GM12875 (cell line): ENCODE results near the gene SAGE1.

Experiments
- H3K4me3 ChIP-seq: one replicate; pipeline ENCODE4 v1.5.1; 2011; ENCODE audit warnings: low read depth, low read length, control low read depth
- CTCF ChIP-seq: IDR thresholded peaks from 2 replicates; pipeline ENCODE4 v1.5.1; 2011; ENCODE audit warnings: low read depth, mild to moderate bottlenecking, control low read depth, inconsistent platforms, low read length, moderate library complexity, borderline replicate concordance; ENCODE audit not compliant: insufficient read depth

Gene SAGE1

DNA sequence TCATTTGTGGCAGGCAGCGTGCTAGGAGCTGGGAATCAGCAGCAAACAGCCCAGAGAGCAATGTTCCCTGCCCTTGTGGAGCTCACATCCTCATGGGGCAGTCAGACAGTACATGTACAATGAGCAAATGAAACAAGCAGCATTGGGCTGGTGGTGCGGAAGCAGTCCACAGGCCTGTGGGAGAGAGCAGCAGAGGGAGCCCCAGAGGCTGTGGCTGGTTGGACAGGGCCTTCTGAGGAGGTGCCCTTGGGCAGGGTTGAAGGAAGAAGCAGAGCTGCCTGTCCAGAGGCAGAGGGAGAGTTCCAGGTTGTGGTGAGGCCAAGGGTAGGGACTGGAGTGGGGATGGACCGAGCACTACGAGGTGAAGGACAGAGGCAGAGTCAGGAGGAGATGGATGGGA, 57.8 kb downstream of the SAGE1 start:
- no peak for TF ChIP-seq CTCF
- no peak overlapping the region for H3K4me3 ChIP-seq
